Bronchial epithelial cell (primary cell): ENCODE measurements around the gene MFAP1. TPM values are rescaled to one million over a fixed set of nuclear protein-coding genes. Genes with fewer than 3 reads are reported as not detected.

ENCODE experiments used
- DNase-seq: peaks from one replicate; pipeline ENCODE4 v3.0.0-alpha.2; 2010; ENCODE audit warnings: low read depth
- FAIRE-seq: peaks from 2 replicates; lab custom pipeline; 2011; peaks lifted over from hg19 to GRCh38; lab: Jason Lieb, UNC
- H3K27me3 ChIP-seq: 2 replicates; pipeline ENCODE4 v1.5.1; 2011; ENCODE audit warnings: low read length; ENCODE audit not compliant: control insufficient read depth, insufficient read depth
- H3K36me3 ChIP-seq: 2 replicates; pipeline ENCODE4 v1.5.1; 2011; ENCODE audit warnings: low read length; ENCODE audit not compliant: control insufficient read depth, insufficient read depth
- H3K4me3 ChIP-seq: 2 replicates; pipeline ENCODE4 v1.5.1; 2011; ENCODE audit warnings: mild to moderate bottlenecking, low read depth, low read length, control low read depth
- total RNA-seq: library from RNA; depleted of rRNA; stranded (reverse); fragments of >200 nt; gene quantifications from 2 replicates; pipeline ENCODE4 v1.2.1, GENCODE V29; 2014
- TF ChIP-seq, protein P1 (sequence below): IDR thresholded peaks from 2 replicates; pipeline ENCODE4 v1.5.1; 2011; ENCODE audit warnings: mild to moderate bottlenecking, moderate library complexity, low read length, control low read depth, inconsistent platforms; ENCODE audit not compliant: insufficient read depth, severe bottlenecking

The MFAP1 gene
- total RNA-seq, 1 donor from 2014 or later = 20.8 TPM

DNA sequence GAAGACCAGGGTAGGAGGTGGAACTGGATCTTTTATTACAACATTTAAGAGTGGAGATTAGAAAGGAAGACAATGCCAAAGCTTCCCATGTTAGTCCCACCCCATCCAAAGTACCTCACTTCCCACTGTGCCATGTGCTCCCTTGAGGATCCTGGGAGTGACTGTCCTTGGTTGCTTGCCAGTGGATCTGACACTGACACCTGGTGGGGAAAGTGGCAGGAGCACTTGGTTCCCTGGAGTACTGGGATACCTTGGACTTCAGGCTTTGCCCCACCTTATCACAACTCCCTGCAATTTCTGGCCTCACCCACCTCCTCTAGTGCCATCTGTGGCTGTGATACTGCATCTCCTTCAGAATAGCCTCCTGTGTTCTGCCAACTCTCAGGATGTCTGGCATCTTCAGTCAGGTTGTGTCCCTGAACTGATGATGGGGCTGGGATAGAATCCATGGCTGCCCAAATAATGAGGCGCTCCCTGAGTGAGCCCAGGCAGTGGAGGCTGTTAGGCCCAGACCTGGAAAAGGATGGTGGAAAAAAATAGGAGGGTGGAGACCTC lies 49.0 kb downstream of the MFAP1 start:
- H3K27me3 ChIP-seq = no peaks in the 10 kb centered on the region
- DNase-seq = peak; percentile 85
- H3K4me3 ChIP-seq = peak overlapping the region; percentile 92
- TF ChIP-seq, protein P1, sequence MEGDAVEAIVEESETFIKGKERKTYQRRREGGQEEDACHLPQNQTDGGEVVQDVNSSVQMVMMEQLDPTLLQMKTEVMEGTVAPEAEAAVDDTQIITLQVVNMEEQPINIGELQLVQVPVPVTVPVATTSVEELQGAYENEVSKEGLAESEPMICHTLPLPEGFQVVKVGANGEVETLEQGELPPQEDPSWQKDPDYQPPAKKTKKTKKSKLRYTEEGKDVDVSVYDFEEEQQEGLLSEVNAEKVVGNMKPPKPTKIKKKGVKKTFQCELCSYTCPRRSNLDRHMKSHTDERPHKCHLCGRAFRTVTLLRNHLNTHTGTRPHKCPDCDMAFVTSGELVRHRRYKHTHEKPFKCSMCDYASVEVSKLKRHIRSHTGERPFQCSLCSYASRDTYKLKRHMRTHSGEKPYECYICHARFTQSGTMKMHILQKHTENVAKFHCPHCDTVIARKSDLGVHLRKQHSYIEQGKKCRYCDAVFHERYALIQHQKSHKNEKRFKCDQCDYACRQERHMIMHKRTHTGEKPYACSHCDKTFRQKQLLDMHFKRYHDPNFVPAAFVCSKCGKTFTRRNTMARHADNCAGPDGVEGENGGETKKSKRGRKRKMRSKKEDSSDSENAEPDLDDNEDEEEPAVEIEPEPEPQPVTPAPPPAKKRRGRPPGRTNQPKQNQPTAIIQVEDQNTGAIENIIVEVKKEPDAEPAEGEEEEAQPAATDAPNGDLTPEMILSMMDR = peak; percentile 82
- peak; percentile 77 for FAIRE-seq
- H3K36me3 ChIP-seq = peaks cover 14% of the 10 kb centered on the region

DNA sequence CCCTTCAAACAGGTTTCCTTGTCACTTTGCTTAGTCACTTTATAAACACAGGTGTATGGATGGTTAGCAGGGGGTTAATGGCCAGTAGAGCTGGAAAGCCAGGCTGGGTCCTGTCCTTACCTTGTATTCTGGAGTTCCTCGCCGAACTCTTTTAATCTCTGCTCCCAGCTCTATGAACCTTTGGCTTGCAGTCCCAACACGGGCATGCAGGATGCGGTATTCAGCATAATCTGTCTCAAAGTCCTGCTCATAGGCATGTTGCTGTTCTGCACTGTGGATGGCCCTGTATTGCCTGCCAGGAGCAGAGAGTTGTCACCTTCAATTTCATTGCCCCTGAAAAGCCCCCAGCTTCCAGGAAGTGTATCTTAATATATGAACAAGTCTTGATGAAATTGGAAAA lies 50.4 kb downstream of the MFAP1 start:
- DNase-seq = no peak
- Histone ChIP-seq H3K4me3 (no peak overlapping the region), H3K36me3 (peaks cover 22% of the 10 kb centered on the region), H3K27me3 (no peaks in the 10 kb centered on the region)
- no peak for FAIRE-seq
- TF ChIP-seq, protein P1 = no peak

DNA sequence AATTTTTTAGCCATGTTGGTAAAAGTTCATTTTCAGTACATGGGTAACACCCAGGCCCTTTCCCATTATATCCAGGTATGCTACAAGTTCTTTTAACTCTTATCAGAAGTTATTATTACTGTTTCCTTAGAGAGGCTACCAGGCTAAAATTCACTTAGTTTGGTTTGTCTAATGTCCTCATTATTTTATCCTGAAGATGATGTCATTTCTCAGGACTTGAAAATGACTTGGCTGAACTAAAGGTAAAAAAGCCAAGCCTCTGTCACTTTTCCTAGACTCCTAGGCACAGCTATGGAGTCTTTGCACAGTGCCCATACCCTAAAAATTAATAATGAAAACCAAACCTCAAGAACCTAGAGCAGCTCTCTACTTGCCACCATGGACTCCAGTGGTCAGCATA lies 51.9 kb downstream of the MFAP1 start:
- Histone ChIP-seq H3K36me3 (peaks cover 25% of the 10 kb centered on the region), H3K27me3 (no peaks in the 10 kb centered on the region), H3K4me3 (no peak overlapping the region)
- no peak for FAIRE-seq
- no peak for DNase-seq
- TF ChIP-seq, protein P1 = no peak

DNA sequence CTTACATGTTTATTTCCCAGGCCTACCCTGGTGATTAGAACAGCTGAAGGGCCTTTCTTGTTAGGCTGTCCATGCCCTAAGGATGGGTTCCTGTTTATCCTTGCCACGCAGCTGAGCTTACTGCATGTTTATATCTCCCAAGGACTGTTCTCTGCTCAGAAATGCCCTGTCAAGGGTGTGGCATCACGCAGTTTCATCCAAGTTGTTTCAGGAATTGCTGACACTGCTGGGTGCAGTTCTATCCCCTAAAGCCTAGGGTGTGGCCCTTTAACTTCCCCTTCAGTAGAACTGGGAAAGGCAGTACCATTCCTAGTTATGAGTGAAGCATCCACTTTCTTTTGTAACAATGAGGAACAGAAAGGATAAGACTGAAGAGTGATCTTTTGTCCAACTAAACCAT lies 52.7 kb downstream of the MFAP1 start:
- TF ChIP-seq, protein P1 = no peak
- DNase-seq = peak; percentile 33
- Histone ChIP-seq H3K27me3 (no peaks in the 10 kb centered on the region), H3K36me3 (peaks cover 27% of the 10 kb centered on the region), H3K4me3 (no peak overlapping the region)
- FAIRE-seq = no peak

- TF ChIP-seq, protein P1 = peak; percentile 73
- no peak for FAIRE-seq
- peak; percentile 63 for DNase-seq
- Histone ChIP-seq H3K27me3 (no peaks in the 10 kb centered on the region), H3K36me3 (peaks cover 35% of the 10 kb centered on the region), H3K4me3 (no peak overlapping the region)
These were observed 54.8 kb downstream of the MFAP1 start for GRCh38 chr15:43769584-43770228.
